HepG2 (cell line): ENCODE measurements around the gene CTSW. TPM values are rescaled to one million over a fixed set of nuclear protein-coding genes. Genes with fewer than 3 reads are reported as not detected.
A peak's percentile ranks its signal among the peaks of the same experiment; 100 is the strongest.

ENCODE experiments used
- ATF7-NPFF ChIP-seq: sonication (generic); formaldehyde crosslinking; IDR thresholded peaks from 2 replicates; pipeline ENCODE4 v1.8.1; 2023; ENCODE audit warnings: mild to moderate bottlenecking, low read depth, missing genetic modification reagents, moderate library complexity
- EED ChIP-seq: sonication (generic); formaldehyde crosslinking; IDR thresholded peaks from 2 replicates; pipeline ENCODE4 v1.5.0; 2020; ENCODE audit warnings: mild to moderate bottlenecking, missing genetic modification reagents
- GFI1 ChIP-seq: sonication (generic); formaldehyde crosslinking; IDR thresholded peaks from 2 replicates; pipeline ENCODE4 v1.5.0; 2020; ENCODE audit warnings: missing genetic modification reagents, mild to moderate bottlenecking, borderline replicate concordance
- HOXA5 ChIP-seq: sonication (generic); formaldehyde crosslinking; IDR thresholded peaks from 2 replicates; pipeline ENCODE4 v1.4.0; 2020; ENCODE audit warnings: missing genetic modification reagents
- KAT8 ChIP-seq: IDR thresholded peaks from 2 replicates; pipeline ENCODE4 v1.6.1; 2016; ENCODE audit warnings: missing genetic modification reagents, missing compliant biosample characterization
- NR2F1 ChIP-seq, 2 experiments: fragments of 450-650 bp in 1 of 2; formaldehyde crosslinking in 1 of 2; IDR thresholded peaks; 2 replicates each; pipeline versions ENCODE4 v1.5.0 to v1.6.1; 2016 to 2020; ENCODE audit warnings: mild to moderate bottlenecking in 1 of 2, missing compliant biosample characterization in 1 of 2, missing genetic modification reagents in 1 of 2, moderate library complexity in 1 of 2
- PATZ1 ChIP-seq: sonication (generic); formaldehyde crosslinking; IDR thresholded peaks from 2 replicates; pipeline ENCODE4 v1.4.0; 2020; ENCODE audit warnings: missing genetic modification reagents
- TAF1 ChIP-seq: sonication (generic); formaldehyde crosslinking; IDR thresholded peaks from 2 replicates; pipeline ENCODE4 v1.4.0; 2020; ENCODE audit warnings: missing genetic modification reagents
- WIZ ChIP-seq: sonication (generic); formaldehyde crosslinking; IDR thresholded peaks from 2 replicates; pipeline ENCODE4 v1.5.1; 2020; ENCODE audit warnings: mild to moderate bottlenecking, missing genetic modification reagents
- ZBTB26 ChIP-seq: IDR thresholded peaks from 2 replicates; pipeline ENCODE4 v1.6.1; 2016; ENCODE audit warnings: missing compliant biosample characterization, missing genetic modification reagents, borderline replicate concordance
- ZBTB42 ChIP-seq: sonication (generic); formaldehyde crosslinking; IDR thresholded peaks from 2 replicates; pipeline ENCODE4 v1.5.0; 2020; ENCODE audit warnings: mild to moderate bottlenecking, missing genetic modification reagents
- ZBTB7B ChIP-seq: sonication (generic); formaldehyde crosslinking; IDR thresholded peaks from 2 replicates; pipeline ENCODE4 v1.4.0; 2020; ENCODE audit warnings: missing genetic modification reagents
- ZBTB8A ChIP-seq: sonication (generic); formaldehyde crosslinking; IDR thresholded peaks from 2 replicates; pipeline ENCODE4 v1.4.0; 2020; ENCODE audit warnings: mild to moderate bottlenecking, low read depth, missing genetic modification reagents, borderline replicate concordance
- ZKSCAN8 ChIP-seq: IDR thresholded peaks from 2 replicates; pipeline ENCODE4 v1.6.1; 2016; ENCODE audit warnings: borderline replicate concordance, missing genetic modification reagents, missing compliant biosample characterization
- ZNF143 ChIP-seq: sonication (generic); formaldehyde crosslinking; IDR thresholded peaks from 2 replicates; pipeline ENCODE4 v1.4.0; 2020; ENCODE audit warnings: missing genetic modification reagents
- ZNF567 ChIP-seq: sonication (generic); formaldehyde crosslinking; IDR thresholded peaks from 2 replicates; pipeline ENCODE4 v1.8.1; 2023; ENCODE audit warnings: mild to moderate bottlenecking, missing genetic modification reagents, borderline replicate concordance
- ZNF660 ChIP-seq: sonication (generic); formaldehyde crosslinking; IDR thresholded peaks from 2 replicates; pipeline ENCODE4 v1.5.1; 2020; ENCODE audit warnings: mild to moderate bottlenecking, low read depth, missing genetic modification reagents, borderline replicate concordance
- ZNF777 ChIP-seq: sonication (generic); formaldehyde crosslinking; IDR thresholded peaks from 2 replicates; pipeline ENCODE4 v1.4.0; 2020; ENCODE audit warnings: missing genetic modification reagents
- ZSCAN30 ChIP-seq: sonication (generic); formaldehyde crosslinking; IDR thresholded peaks from 2 replicates; pipeline ENCODE4 v1.5.0; 2020; ENCODE audit warnings: mild to moderate bottlenecking, missing genetic modification reagents
- polyA plus RNA-seq, 8 experiments: library from polyadenylated mRNA; depleted of rRNA in 3 of 8; stranded (reverse) in 7 of 8; unstranded in 1 of 8; fragments of >200 nt; fragmentation: Illumina TruSeq in 4 of 8; extraction: Trizol in 4 of 8; gene quantifications; 2 replicates each; pipeline versions ENCODE4 v1.2.1 to v1.2.3, GENCODE V29; 2011 to 2016; ENCODE audit warnings: low read depth in 4 of 8, missing spikeins in 1 of 8, mixed read lengths in 1 of 8; ENCODE audit not compliant: insufficient read depth in 1 of 8
- total RNA-seq, 5 experiments: library from RNA; depleted of rRNA; stranded (reverse); fragments of >200 nt; fragmentation: Illumina TruSeq; extraction: Trizol; gene quantifications; 2 replicates each; pipeline ENCODE4 v1.2.3, GENCODE V29; 2016; ENCODE audit warnings: low read depth in 1 of 5
- TF ChIP-seq, protein P1 (sequence below): sonication (generic); formaldehyde crosslinking; IDR thresholded peaks from 2 replicates; pipeline ENCODE4 v1.4.0; 2020; ENCODE audit warnings: missing genetic modification reagents, borderline replicate concordance
- TF ChIP-seq, protein P2 (sequence below): sonication (generic); formaldehyde crosslinking; conservative IDR thresholded peaks from 2 replicates; pipeline ENCODE4 v1.8.0; 2022; ENCODE audit warnings: missing genetic modification reagents

Gene CTSW
- total and polyA plus RNA-seq, 2 of the 13 experiments (the other 11 are each of a cell fraction or from before 2014, with no cell fraction given), result 0.09 TPM; not detected in 1

DNA sequence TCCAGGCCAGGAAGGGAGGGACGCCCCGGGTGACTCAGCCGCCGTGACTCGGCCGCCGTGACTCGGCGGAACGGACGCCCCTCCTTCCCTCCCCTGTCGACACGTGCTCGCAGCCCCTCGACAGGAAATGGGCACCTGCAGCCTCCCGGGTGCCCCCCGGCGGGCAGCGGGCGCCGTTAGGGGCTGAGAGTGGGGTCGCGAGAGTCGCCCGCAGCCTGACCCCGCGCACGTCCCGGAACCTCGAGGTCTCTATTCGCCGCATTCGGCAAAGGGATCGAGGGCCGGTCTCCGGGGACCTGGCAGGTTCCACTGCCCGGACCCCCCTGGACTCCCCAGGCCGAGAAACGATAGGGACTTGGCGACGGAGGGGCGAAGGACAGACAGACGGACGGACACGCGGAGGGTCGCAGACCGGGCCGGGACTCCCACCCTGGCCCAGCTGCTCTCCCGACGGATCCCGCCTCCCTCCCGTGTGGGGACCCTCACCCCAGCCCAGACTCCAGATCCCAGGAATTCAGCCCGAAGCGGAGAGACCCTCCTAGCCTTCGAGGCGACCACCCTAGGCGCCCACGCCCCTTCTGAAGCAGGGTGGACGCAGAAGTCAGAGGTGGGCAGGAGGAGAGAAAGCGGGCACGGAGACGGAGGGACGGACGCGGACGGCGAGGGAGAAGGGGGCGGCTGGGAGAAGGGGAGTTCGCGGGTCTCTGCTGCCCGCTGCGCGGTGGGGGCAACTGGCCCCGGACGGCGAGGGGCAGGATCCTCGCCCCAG lies 19.9 kb downstream of the CTSW start (continued):
- TF ChIP-seq, protein P1, sequence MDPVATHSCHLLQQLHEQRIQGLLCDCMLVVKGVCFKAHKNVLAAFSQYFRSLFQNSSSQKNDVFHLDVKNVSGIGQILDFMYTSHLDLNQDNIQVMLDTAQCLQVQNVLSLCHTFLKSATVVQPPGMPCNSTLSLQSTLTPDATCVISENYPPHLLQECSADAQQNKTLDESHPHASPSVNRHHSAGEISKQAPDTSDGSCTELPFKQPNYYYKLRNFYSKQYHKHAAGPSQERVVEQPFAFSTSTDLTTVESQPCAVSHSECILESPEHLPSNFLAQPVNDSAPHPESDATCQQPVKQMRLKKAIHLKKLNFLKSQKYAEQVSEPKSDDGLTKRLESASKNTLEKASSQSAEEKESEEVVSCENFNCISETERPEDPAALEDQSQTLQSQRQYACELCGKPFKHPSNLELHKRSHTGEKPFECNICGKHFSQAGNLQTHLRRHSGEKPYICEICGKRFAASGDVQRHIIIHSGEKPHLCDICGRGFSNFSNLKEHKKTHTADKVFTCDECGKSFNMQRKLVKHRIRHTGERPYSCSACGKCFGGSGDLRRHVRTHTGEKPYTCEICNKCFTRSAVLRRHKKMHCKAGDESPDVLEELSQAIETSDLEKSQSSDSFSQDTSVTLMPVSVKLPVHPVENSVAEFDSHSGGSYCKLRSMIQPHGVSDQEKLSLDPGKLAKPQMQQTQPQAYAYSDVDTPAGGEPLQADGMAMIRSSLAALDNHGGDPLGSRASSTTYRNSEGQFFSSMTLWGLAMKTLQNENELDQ (CRISPR knock-in tag), result no peak
- TF ChIP-seq GFI1 (CRISPR knock-in tag) (no peak; the same call in 1 of the 2 replicates), ZNF143 (CRISPR knock-in tag) (no peak), ZNF777 (peak; percentile 94), ZNF567 (CRISPR knock-in tag) (no peak), ZNF660 (CRISPR knock-in tag) (no peak), KAT8 (CRISPR knock-in tag) (peak; percentile 44), ATF7-NPFF (CRISPR knock-in tag) (peak; percentile 73), EED (CRISPR knock-in tag) (peak; percentile 74), ZBTB26 (CRISPR knock-in tag) (no peak; the same call in 1 of the 2 replicates), ZSCAN30 (no peak), WIZ (CRISPR knock-in tag) (no peak), NR2F1 (CRISPR knock-in tag; IDR thresholded peaks at IDR 0.05) (no peak), TAF1 (CRISPR knock-in tag) (peak; percentile 51), PATZ1 (CRISPR knock-in tag) (peak; percentile 69), ZKSCAN8 (CRISPR knock-in tag) (0 out of 2 replicates have a peak, but pooled peaks have one; percentile 24), ZBTB7B (CRISPR knock-in tag) (peak; percentile 97), ZBTB42 (CRISPR knock-in tag) (no peak; the same call in 1 of the 2 replicates), HOXA5 (no peak), ZBTB8A (no peak)
- TF ChIP-seq, protein P2, sequence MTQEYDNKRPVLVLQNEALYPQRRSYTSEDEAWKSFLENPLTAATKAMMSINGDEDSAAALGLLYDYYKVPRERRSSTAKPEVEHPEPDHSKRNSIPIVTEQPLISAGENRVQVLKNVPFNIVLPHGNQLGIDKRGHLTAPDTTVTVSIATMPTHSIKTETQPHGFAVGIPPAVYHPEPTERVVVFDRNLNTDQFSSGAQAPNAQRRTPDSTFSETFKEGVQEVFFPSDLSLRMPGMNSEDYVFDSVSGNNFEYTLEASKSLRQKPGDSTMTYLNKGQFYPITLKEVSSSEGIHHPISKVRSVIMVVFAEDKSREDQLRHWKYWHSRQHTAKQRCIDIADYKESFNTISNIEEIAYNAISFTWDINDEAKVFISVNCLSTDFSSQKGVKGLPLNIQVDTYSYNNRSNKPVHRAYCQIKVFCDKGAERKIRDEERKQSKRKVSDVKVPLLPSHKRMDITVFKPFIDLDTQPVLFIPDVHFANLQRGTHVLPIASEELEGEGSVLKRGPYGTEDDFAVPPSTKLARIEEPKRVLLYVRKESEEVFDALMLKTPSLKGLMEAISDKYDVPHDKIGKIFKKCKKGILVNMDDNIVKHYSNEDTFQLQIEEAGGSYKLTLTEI (CRISPR knock-in tag), result no peak
